GM23338 (cell line): Measurements from ENCODE around the gene HLA-DMB. TPM values are rescaled to one million over a fixed set of nuclear protein-coding genes. Genes with fewer than 3 reads are reported as not detected.

Source experiments
- ATAC-seq: fragments of 200-7000 bp; cut with Tn5 transposase; 3 replicates; pipeline ENCODE4 v1.9.1; 2020
- DNase-seq: peaks from one replicate; pipeline ENCODE4 v3.0.0-alpha.2; 2015; ENCODE audit warnings: low spot score
- H2AFZ ChIP-seq: fragments of 200-600 bp; sonication (generic); 2 replicates; pipeline ENCODE4 v1.8.0; 2016; ENCODE audit warnings: antibody characterized with exemption, mild to moderate bottlenecking, moderate library complexity
- H3F3A ChIP-seq: fragments of 200-600 bp; sonication (generic); replicated peaks from 2 replicates; pipeline ENCODE4 v1.8.0; 2017; ENCODE audit warnings: antibody characterized with exemption, mixed run types, low read depth
- H3K27ac ChIP-seq: fragments of 200-600 bp; sonication (generic); 2 replicates; pipeline ENCODE4 v1.6.1; 2016; ENCODE audit warnings: low read depth
- H3K27me3 ChIP-seq: fragments of 200-600 bp; sonication (generic); 2 replicates; pipeline ENCODE4 v1.8.0; 2016; ENCODE audit warnings: mild to moderate bottlenecking, mixed run types, moderate library complexity; ENCODE audit not compliant: insufficient read depth
- H3K36me3 ChIP-seq: fragments of 200-600 bp; sonication (generic); 2 replicates; pipeline ENCODE4 v1.8.0; 2016; ENCODE audit warnings: mild to moderate bottlenecking; ENCODE audit not compliant: insufficient read depth
- H3K4me1 ChIP-seq: fragments of 200-600 bp; sonication (generic); 2 replicates; pipeline ENCODE4 v1.8.0; 2016; ENCODE audit warnings: mild to moderate bottlenecking, moderate library complexity; ENCODE audit not compliant: insufficient read depth
- H3K4me2 ChIP-seq: fragments of 200-600 bp; sonication (generic); 2 replicates; pipeline ENCODE4 v1.7.1; 2017; ENCODE audit warnings: mixed run types
- H3K4me3 ChIP-seq: fragments of 200-600 bp; sonication (generic); 2 replicates; pipeline ENCODE4 v1.6.1; 2016; ENCODE audit warnings: mixed run types
- H3K79me2 ChIP-seq: fragments of 200-600 bp; sonication (generic); replicated peaks from 2 replicates; pipeline ENCODE4 v1.8.0; 2017; ENCODE audit warnings: mild to moderate bottlenecking; ENCODE audit not compliant: insufficient read depth
- H3K9me2 ChIP-seq: fragments of 200-600 bp; sonication (generic); 2 replicates; pipeline ENCODE4 v1.8.0; 2017; ENCODE audit not compliant: insufficient read depth
- H4K20me1 ChIP-seq: fragments of 200-600 bp; sonication (generic); replicated peaks from 2 replicates; pipeline ENCODE4 v1.8.0; 2017; ENCODE audit warnings: mild to moderate bottlenecking; ENCODE audit not compliant: insufficient read depth
- H3K27ac Mint-ChIP-seq: 2 replicates; pipeline ENCODE4 v1.8.0; 2020; ENCODE audit warnings: inconsistent platforms, mild to moderate bottlenecking, moderate library complexity, mixed read lengths
- H3K27me3 Mint-ChIP-seq: 3 replicates; pipeline ENCODE4 v1.8.0; 2022; ENCODE audit warnings: low read depth, mild to moderate bottlenecking, moderate library complexity, mixed read lengths, inconsistent platforms; ENCODE audit not compliant: insufficient read depth, poor library complexity
- H3K36me3 Mint-ChIP-seq: 3 replicates; pipeline ENCODE4 v1.8.0; 2021; ENCODE audit warnings: low read depth, mild to moderate bottlenecking, inconsistent platforms, moderate library complexity, mixed read lengths
- H3K4me1 Mint-ChIP-seq: 3 replicates; pipeline ENCODE4 v1.8.0; 2020; ENCODE audit warnings: mild to moderate bottlenecking, inconsistent platforms, mixed read lengths
- H3K4me3 Mint-ChIP-seq: 3 replicates; pipeline ENCODE4 v1.8.0; 2021; ENCODE audit warnings: moderate library complexity, mild to moderate bottlenecking, inconsistent platforms, mixed read lengths
- H3K9me3 Mint-ChIP-seq: 3 replicates; pipeline ENCODE4 v1.8.0; 2020; ENCODE audit warnings: moderate library complexity, mild to moderate bottlenecking, inconsistent platforms, mixed read lengths
- CTCF ChIP-seq, 2 experiments: fragments of 200-600 bp in 1 of 2; sonication (generic) in 1 of 2; conservative IDR thresholded peaks; 2 replicates each; pipeline versions ENCODE4 v1.5.1 to v1.6.1; 2016 to 2017; ENCODE audit warnings: antibody characterized with exemption in 2 of 2, low read depth in 2 of 2, mild to moderate bottlenecking in 2 of 2, moderate library complexity in 1 of 2
- ETS1 ChIP-seq: IDR thresholded peaks from 2 replicates; pipeline ENCODE4 v1.6.1; 2016; ENCODE audit warnings: antibody characterized with exemption
- EZH2 ChIP-seq: fragments of 200-600 bp; sonication (generic); IDR thresholded peaks from one replicate; pipeline ENCODE4 v1.8.0; 2017; ENCODE audit warnings: antibody characterized with exemption, mild to moderate bottlenecking, low read depth; ENCODE audit not compliant: unreplicated experiment
- EZH2phosphoT487 ChIP-seq: fragments of 200-600 bp; sonication (generic); IDR thresholded peaks from one replicate; pipeline ENCODE4 v1.8.1; 2018; ENCODE audit warnings: antibody characterized with exemption; ENCODE audit not compliant: unreplicated experiment
- JUNB ChIP-seq: IDR thresholded peaks from one replicate; pipeline ENCODE4 v1.6.1; 2016; ENCODE audit warnings: antibody characterized with exemption; ENCODE audit not compliant: unreplicated experiment
- NANOG ChIP-seq: IDR thresholded peaks from 2 replicates; pipeline ENCODE4 v1.6.1; 2016; ENCODE audit warnings: antibody characterized with exemption, borderline replicate concordance
- POLR2AphosphoS5 ChIP-seq: IDR thresholded peaks from 2 replicates; pipeline ENCODE4 v1.6.1; 2016; ENCODE audit warnings: antibody characterized with exemption, low read depth
- ZNF462 ChIP-seq: fragments of 250-450 bp; sonication (Bioruptor Pico); IDR thresholded peaks from 2 replicates; pipeline ENCODE4 v1.5.0; 2020; ENCODE audit warnings: mild to moderate bottlenecking, moderate library complexity
- polyA plus RNA-seq: library from polyadenylated mRNA; unstranded; fragments of >200 nt; fragmentation: Nextera tagmentation; extraction: Ambion mirVana; gene quantifications from 2 replicates; pipeline ENCODE4 v1.2.1, GENCODE V29; 2016
- total RNA-seq: library from RNA; depleted of rRNA; stranded (reverse); fragments of >200 nt; shearing (Covaris generic); gene quantifications from 2 replicates; pipeline ENCODE4 v1.2.3, GENCODE V29; 2014

HLA-DMB gene
- total and polyA plus RNA-seq, 2 experiments from 2014 or later, result 0.70 to 1.6 TPM

- no peak for TF ChIP-seq ZNF462 (CRISPR knock-in tag)
- TF ChIP-seq CTCF (conservative IDR thresholded peaks at IDR 0.05; ENCODE audit: low read depth in 2 of 2), result no peak
- no peak for TF ChIP-seq POLR2AphosphoS5
- TF ChIP-seq EZH2, result no peak
- TF ChIP-seq JUNB, result no peak
- no peak for TF ChIP-seq EZH2phosphoT487
- no peak for TF ChIP-seq ETS1
Observed at GRCh38 chr6:32938494-32938893, 2.3 kb downstream of the HLA-DMB start (continued).

GRCh38 chr6:32937230-32937633 lies 3.6 kb downstream of the HLA-DMB start:
- no peaks in the 10 kb centered on the region for H3K27me3 ChIP-seq
- ATAC-seq, result no peak
- Mint-ChIP-seq H3K27me3 (peaks cover 4% of the 10 kb centered on the region), H3K36me3 (no peaks in the 10 kb centered on the region), H3K4me1 (peaks cover 15% of the 10 kb centered on the region), H3K4me3 (no peak overlapping the region), H3K9me3 (no peaks in the 10 kb centered on the region), H3K27ac (no peak overlapping the region)
- H3K4me1 ChIP-seq, result 0 out of 2 replicates have a peak, but pooled peaks cover 6% of the 10 kb centered on the region
- no peaks in the 10 kb centered on the region for H3F3A ChIP-seq
- no peak overlapping the region for H3K4me2 ChIP-seq
- no peak overlapping the region for H3K27ac ChIP-seq
- no peaks in the 10 kb centered on the region for H3K79me2 ChIP-seq
- H3K4me3 ChIP-seq, result no peak overlapping the region
- no peak for DNase-seq
- no peak overlapping the region for H2AFZ ChIP-seq
- H3K9me2 ChIP-seq, result no peaks in the 10 kb centered on the region
- H3K36me3 ChIP-seq, result no peaks in the 10 kb centered on the region
- no peaks in the 10 kb centered on the region for H4K20me1 ChIP-seq
- TF ChIP-seq ZNF462 (CRISPR knock-in tag), result no peak
- TF ChIP-seq NANOG, result no peak
